ENCODE measurements around the gene WNT5B. TPM values are rescaled to one million over a fixed set of nuclear protein-coding genes. Genes with fewer than 3 reads are reported as not detected.
A peak's percentile ranks its signal among the peaks of the same experiment; 100 is the strongest.

Gene WNT5B
- total and polyA plus RNA-seq, 2 of the 4 experiments (the other 2 are of a cell fraction), result 83.7 to 102 TPM

DNA sequence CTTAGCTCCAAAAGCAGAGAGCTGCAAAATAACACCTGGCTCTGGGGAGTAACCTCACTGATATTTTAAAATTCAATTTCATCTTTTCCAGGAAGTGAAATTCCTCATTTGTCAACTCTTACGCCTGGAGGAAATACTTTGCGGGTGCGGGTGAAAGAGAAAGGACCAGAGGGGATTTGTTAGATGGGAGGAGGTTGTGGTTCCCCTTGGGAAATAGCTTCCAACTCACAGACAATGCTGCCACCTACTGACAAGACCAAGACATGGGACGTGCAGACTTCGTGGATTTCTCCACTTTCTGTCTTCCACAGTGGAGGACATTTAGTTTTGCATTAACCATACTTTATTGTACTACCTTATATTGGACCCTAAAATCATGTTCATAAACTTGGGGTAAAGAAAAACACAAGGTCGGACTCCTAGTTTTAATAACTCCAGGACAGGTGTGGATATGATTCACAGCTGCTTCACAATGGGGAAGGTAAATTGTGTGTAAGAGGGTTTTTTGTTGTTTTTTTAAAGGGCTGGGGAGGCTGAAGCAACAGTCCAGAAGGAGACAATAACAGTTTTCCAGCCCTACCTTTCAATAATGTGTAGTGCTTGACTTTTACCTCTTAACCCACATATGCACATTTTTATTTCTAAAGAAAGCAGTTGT, 45.5 kb upstream of the WNT5B start:
- Histone ChIP-seq H3K79me1 (ENCODE audit: low read depth in 1 of 2, low read length in 2 of 2) (peaks cover 12 to 75% of the 10 kb centered on the region in 2 experiments), H3K9me1 (ENCODE audit: insufficient read depth, low read length) (peaks cover 15% of the 10 kb centered on the region), H2BK120ac (ENCODE audit: low read depth, low read length) (no peak overlapping the region), H3K27ac (ENCODE audit: insufficient read depth, low read length) (no peak overlapping the region), H3K4me2 (ENCODE audit: low read depth, low read length) (peak overlapping the region; percentile 52; the same call in 1 of the 2 replicates), H3K18ac (ENCODE audit: low read depth, low read length) (no peak overlapping the region), H4K91ac (ENCODE audit: insufficient read depth, low read depth, low read length) (no peak overlapping the region), H2AK9ac (replicated peaks; ENCODE audit: low read depth, low read length, poor library complexity) (no peak overlapping the region), H3K36me3 (ENCODE audit: control insufficient read depth, insufficient read depth, low read length) (peaks cover 2% of the 10 kb centered on the region), H2BK5ac (ENCODE audit: low read depth, low read length, poor library complexity, severe bottlenecking) (peak overlapping the region; percentile 32), H4K5ac (ENCODE audit: low read depth, low read length) (no peak overlapping the region), H2BK20ac (ENCODE audit: low read depth, low read length) (no peak overlapping the region), H3K27me3 (ENCODE audit: control insufficient read depth, insufficient read depth, low read length) (no peaks in the 10 kb centered on the region), H4K8ac (ENCODE audit: low read depth in 2 of 2, low read length in 2 of 2) (no peak overlapping the region), H3K4ac (ENCODE audit: low read depth, low read length) (no peak overlapping the region), H2AFZ (replicated peaks; ENCODE audit: low read length, poor library complexity) (peak overlapping the region; percentile 55), H4K20me1 (ENCODE audit: insufficient read depth, low read length) (peaks cover 17% of the 10 kb centered on the region; the same call in 1 of the 2 replicates), H3K4me3 (ENCODE audit: insufficient read depth, low read depth, low read length) (no peak overlapping the region), H2AK5ac (ENCODE audit: low read depth, low read length) (no peak overlapping the region), H3K56ac (ENCODE audit: extremely low read depth, insufficient read depth, low read length) (peak overlapping the region; percentile 69; the same call in 1 of the 2 replicates), H3K9me3 (ENCODE audit: control insufficient read depth, insufficient read depth, low read length) (no peaks in the 10 kb centered on the region), H2BK15ac (ENCODE audit: low read depth, low read length) (no peak overlapping the region), H3K14ac (replicated peaks; ENCODE audit: low read depth, low read length) (no peak overlapping the region), H3K4me1 (ENCODE audit: control insufficient read depth, insufficient read depth, low read length) (peaks cover 16% of the 10 kb centered on the region), H3K9ac (ENCODE audit: low read depth, low read length) (no peak overlapping the region), H3K23ac (ENCODE audit: low read depth, low read length) (no peak overlapping the region)
- peak; percentile 94 for TF ChIP-seq SMC3 (IDR thresholded peaks at IDR 0.05; ENCODE audit: low read depth, low read length)
- TF ChIP-seq CEBPB (IDR thresholded peaks at IDR 0.05; ENCODE audit: low read depth, low read length), result peak; percentile 73
- TF ChIP-seq MAZ (IDR thresholded peaks at IDR 0.05; ENCODE audit: borderline replicate concordance, low read depth, low read length), result 0 out of 2 replicates have a peak, but pooled peaks have one; percentile 8
- no peak for TF ChIP-seq USF2 (IDR thresholded peaks at IDR 0.05; ENCODE audit: low read depth, low read length)
- peak; percentile 97 for TF ChIP-seq RAD21 (IDR thresholded peaks at IDR 0.05; ENCODE audit: low read length)
- peak; percentile 27; the same call in 1 of the 2 replicates for TF ChIP-seq POLR2A (IDR thresholded peaks at IDR 0.05; ENCODE audit: low read depth, low read length)
- no peak for TF ChIP-seq BHLHE40 (IDR thresholded peaks at IDR 0.05; ENCODE audit: low read depth, low read length)
- peak; percentile 95 for TF ChIP-seq CTCF (conservative IDR thresholded peaks at IDR 0.05; ENCODE audit: low read depth, low read length)
- no peak for TF ChIP-seq NFE2L2 (IDR thresholded peaks at IDR 0.05; ENCODE audit: low read depth, low read length)
- TF ChIP-seq RCOR1 (IDR thresholded peaks at IDR 0.05; ENCODE audit: insufficient replicate concordance, low read length), result no peak
- DNase-seq (peak; percentile 93), ATAC-seq (ENCODE audit: low read depth) (peak; percentile 63)
- intact Hi-C loops (cut with micrococcal nuclease) (loop anchor here (1.0 to 10.0 kb wide), 7 partner anchors 185 to 831 kb away; partner anchors contain the start of genes ERC1, RAD52 and WNK1), in situ Hi-C loops (cut with MboI; ENCODE audit: low sequenced_read_pairs) (loop anchor here (10.0 to 25.0 kb wide), 2 partner anchors 671 to 1009 kb away; no protein-coding TSS in a partner anchor), dilution Hi-C loops (cut with HindIII; ENCODE audit: low sequenced_read_pairs, unreplicated experiment) (no loop called here)
- no CpG with 5 or more reads among the region's 6 CpGs for WGBS, 2 experiments (ENCODE audit: extremely low coverage in 2 of 2, insufficient read length in 1 of 2)
- POLR2A ChIA-PET (ENCODE audit: unreplicated experiment), result no interaction called here
- no TSS peak for BruUV-seq (replicated peaks)
- CTCF ChIA-PET, result interaction anchor here (0.6 to 3.7 kb wide), 8 partner anchors 15 to 603 kb away, joined by 3 to 36 read pairs (median 4); no protein-coding TSS in a partner anchor
